Thyroid gland (tissue), 4 donors: ENCODE measurements around the gene URB1. TPM values are rescaled to one million over a fixed set of nuclear protein-coding genes. Genes with fewer than 3 reads are reported as not detected.

ENCODE experiments used
- DNase-seq, 2 donors: peaks; one replicate each; pipeline ENCODE4 v3.0.0-alpha.2; 2019
- H3K27ac ChIP-seq, 3 donors: fragments of 200-600 bp; sonication (generic); 1 replicate in 2 of 3; 2 replicates in 1 of 3; pipeline ENCODE4 v1.5.1; 2016 to 2019; ENCODE audit warnings: mild to moderate bottlenecking in 1 of 3, moderate library complexity in 1 of 3
- H3K27me3 ChIP-seq: fragments of 200-600 bp; sonication (generic); one replicate; pipeline ENCODE4 v1.5.1; 2019
- H3K36me3 ChIP-seq, 2 donors: fragments of 200-600 bp; sonication (generic); one replicate each; pipeline ENCODE4 v1.5.1; 2016 to 2019
- H3K4me1 ChIP-seq, 2 donors: fragments of 200-600 bp; sonication (generic); one replicate each; pipeline ENCODE4 v1.5.1; 2017 to 2019
- H3K4me3 ChIP-seq, 3 donors: fragments of 200-600 bp; sonication (generic); replicated peaks in 1 of 3; 1 replicate in 2 of 3; 2 replicates in 1 of 3; pipeline ENCODE4 v1.5.1; 2016; ENCODE audit warnings: mild to moderate bottlenecking in 1 of 3
- H3K9me3 ChIP-seq: fragments of 200-600 bp; sonication (generic); one replicate; pipeline ENCODE4 v1.5.1; 2017
- CTCF ChIP-seq, 6 experiments: fragments of 200-600 bp in 3 of 6; fragments of 450-650 bp in 3 of 6; sonication (generic) in 3 of 6; IDR thresholded peaks; one replicate each; pipeline ENCODE4 v1.5.1; 2016 to 2019; ENCODE audit warnings: antibody characterized with exemption in 6 of 6, mild to moderate bottlenecking in 2 of 6, inconsistent platforms in 1 of 6, moderate library complexity in 1 of 6
- POLR2A ChIP-seq, 2 donors: fragments of 450-650 bp; IDR thresholded peaks; one replicate each; pipeline ENCODE4 v1.6.1; 2017; ENCODE audit warnings: antibody characterized with exemption in 2 of 2, mild to moderate bottlenecking in 2 of 2, moderate library complexity in 1 of 2
- WGBS, 2 donors: methylation state at CpG; one replicate each; pipeline ENCODE4 v1.1.5; 2017; 5-methylcytosine and 5-hydroxymethylcytosine counted together
- intact Hi-C: fragments of 100-400 bp; cut with DNase I; formaldehyde crosslinking; loops from one replicate; pipeline ENCODE4 v1.15.1; 2023
- total RNA-seq, 4 donors: library from RNA; depleted of rRNA; stranded (reverse); fragments of >200 nt; gene quantifications; one replicate each; pipeline ENCODE4 v1.2.3, GENCODE V29; 2016

URB1 gene
- total RNA-seq, 4 donors from 2014 or later = 13.6 to 23.9 (median 15.8) TPM

GRCh38 chr21:32423320-32424190 is 30.7 kb upstream of the URB1 start:
- TF ChIP-seq POLR2A (IDR thresholded peaks at IDR 0.05) = no peak
- TF ChIP-seq CTCF (IDR thresholded peaks at IDR 0.05) = no peak
- intact Hi-C loops = no loop called here
- Histone ChIP-seq H3K9me3 (no peaks in the 10 kb centered on the region), H3K27ac (no peak overlapping the region), H3K4me1 (peaks cover 5 to 24% of the 10 kb centered on the region in 2 donors), H3K27me3 (no peaks in the 10 kb centered on the region), H3K36me3 (no peaks in the 10 kb centered on the region), H3K4me3 (no peak overlapping the region)
- WGBS, 2 donors = 88 to 94% methylated on average over 9 of the region's 9 CpGs
- DNase-seq = no peak

GRCh38 chr21:32422064-32422463 is 29.3 kb upstream of the URB1 start:
- Histone ChIP-seq H3K36me3 (no peaks in the 10 kb centered on the region), H3K4me3 (no peak overlapping the region), H3K4me1 (peaks cover 5 to 13% of the 10 kb centered on the region in 2 donors), H3K9me3 (no peaks in the 10 kb centered on the region), H3K27me3 (no peaks in the 10 kb centered on the region), H3K27ac (no peak overlapping the region)
- TF ChIP-seq CTCF (IDR thresholded peaks at IDR 0.05) (no peak), POLR2A (IDR thresholded peaks at IDR 0.05) (no peak)
- 96 to 98% methylated on average over 2 of the region's 2 CpGs for WGBS, 2 donors
- intact Hi-C loops = no loop called here
- no peak for DNase-seq

GRCh38 chr21:32418146-32418545 is 25.3 kb upstream of the URB1 start:
- H3K4me1 ChIP-seq = peaks cover 23 to 37% of the 10 kb centered on the region in 2 donors
- no peaks in the 10 kb centered on the region for H3K36me3 ChIP-seq
- no peak for DNase-seq
- TF ChIP-seq POLR2A (IDR thresholded peaks at IDR 0.05) (no peak), CTCF (IDR thresholded peaks at IDR 0.05) (no peak)
- no peaks in the 10 kb centered on the region for H3K9me3 ChIP-seq
- H3K27ac ChIP-seq = no peak overlapping the region
- WGBS, 2 donors = 87 to 88% methylated on average over 4 of the region's 4 CpGs
- intact Hi-C loops = no loop called here
- no peaks in the 10 kb centered on the region for H3K27me3 ChIP-seq
- no peak overlapping the region for H3K4me3 ChIP-seq

GRCh38 chr21:32415451-32416398 is 22.9 kb upstream of the URB1 start:
- WGBS, 2 donors = 75 to 82% methylated on average over 11 of the region's 11 CpGs
- peaks cover 23 to 44% of the 10 kb centered on the region in 2 donors for H3K4me1 ChIP-seq
- no peaks in the 10 kb centered on the region for H3K36me3 ChIP-seq
- H3K4me3 ChIP-seq = no peak overlapping the region
- H3K27me3 ChIP-seq = no peaks in the 10 kb centered on the region
- no peaks in the 10 kb centered on the region for H3K9me3 ChIP-seq
- TF ChIP-seq POLR2A (IDR thresholded peaks at IDR 0.05) (no peak), CTCF (IDR thresholded peaks at IDR 0.05) (no peak)
- H3K27ac ChIP-seq = peak overlapping the region in 2 of 3 donors; percentile 41 to 99
- DNase-seq = no peak
- intact Hi-C loops = no loop called here
